ENCODE data around the gene TLE1. TPM values are rescaled to one million over a fixed set of nuclear protein-coding genes. Genes with fewer than 3 reads are reported as not detected.
A peak's percentile ranks its signal among the peaks of the same experiment; 100 is the strongest.

TLE1 gene
- total RNA-seq, 1 experiment from 2014 or later: 79.3 TPM

- H3K27ac ChIP-seq (ENCODE audit: insufficient read length, low read depth, low read length): no peak overlapping the region
- H4K20me1 ChIP-seq (ENCODE audit: control insufficient read depth, insufficient read depth, insufficient read length): no peaks in the 10 kb centered on the region
- H3K9ac ChIP-seq (ENCODE audit: extremely low read depth, insufficient read length, low read length): no peak overlapping the region
- H2BK120ac ChIP-seq (ENCODE audit: low read depth, low read length, poor library complexity, severe bottlenecking): no peak overlapping the region
- no peak overlapping the region for H3T11ph ChIP-seq (ENCODE audit: low read length)
- no peak overlapping the region for H2BK12ac ChIP-seq (ENCODE audit: insufficient read length, low read depth, low read length)
- H4K5ac ChIP-seq (ENCODE audit: insufficient read length, low read depth, low read length): no peak overlapping the region
- H3K14ac ChIP-seq (ENCODE audit: insufficient read depth, low read length): no peak overlapping the region
- no peak overlapping the region for H2BK15ac ChIP-seq (ENCODE audit: low read depth, low read length)
- no CpG with 5 or more reads among the region's 4 CpGs for WGBS (ENCODE audit: extremely low coverage, insufficient read length, low lambda C conversion rate)
- H3K4ac ChIP-seq (ENCODE audit: low read depth, low read length): no peak overlapping the region
- no peaks in the 10 kb centered on the region for H3K27me3 ChIP-seq (ENCODE audit: insufficient read depth, low read length)
- H3K36me3 Mint-ChIP-seq (ENCODE audit: insufficient read depth in 1 of 3, low read depth in 3 of 3): no peaks in the 10 kb centered on the region
- TF ChIP-seq CTCF (conservative IDR thresholded peaks at IDR 0.05): no peak
- peaks cover 2% of the 10 kb centered on the region for H3K27me3 Mint-ChIP-seq (ENCODE audit: low read depth)
- no peak overlapping the region for H2BK5ac ChIP-seq (ENCODE audit: insufficient read length, low read length)
- no peaks in the 10 kb centered on the region for H3K4me1 ChIP-seq (ENCODE audit: insufficient read depth, low read length)
- H2AK5ac ChIP-seq (ENCODE audit: insufficient read length, low read length): no peak overlapping the region
- H3K18ac ChIP-seq (ENCODE audit: insufficient read length, low read depth, low read length): no peak overlapping the region
- no peaks in the 10 kb centered on the region for H3K79me2 ChIP-seq (ENCODE audit: insufficient read depth, low read length)
- H3K23me2 ChIP-seq (ENCODE audit: insufficient read length, low read depth, low read length, poor library complexity, severe bottlenecking): peaks cover 4% of the 10 kb centered on the region
- H3K4me1 Mint-ChIP-seq: peaks cover 54 to 58% of the 10 kb centered on the region in 2 experiments
- no peak overlapping the region for H3K4me2 ChIP-seq (ENCODE audit: insufficient read depth, insufficient read length, low read length)
- no peak overlapping the region for H3K4me3 Mint-ChIP-seq
- H4K8ac ChIP-seq (replicated peaks; ENCODE audit: insufficient read length, low read depth, low read length): no peak overlapping the region
- H3K79me1 ChIP-seq (ENCODE audit: insufficient read depth, low read depth, low read length, poor library complexity, severe bottlenecking): no peaks in the 10 kb centered on the region
- H3K23ac ChIP-seq (ENCODE audit: insufficient read length, low read depth, low read length): no peak overlapping the region
- no peaks in the 10 kb centered on the region for H3K9me3 ChIP-seq (ENCODE audit: control insufficient read depth, low read depth, low read length)
- no peak for DNase-seq
- H3K27ac Mint-ChIP-seq: peak overlapping the region in 1 of 3 experiments; percentile 9; a peak in 1 of 7 replicates
- no peak overlapping the region for H3K56ac ChIP-seq (ENCODE audit: insufficient read length, low read depth, low read length)
- H3K9me3 Mint-ChIP-seq: no peaks in the 10 kb centered on the region; a peak in 2 of 5 replicates
- H4K91ac ChIP-seq (ENCODE audit: insufficient read length, low read depth, low read length): no peak overlapping the region
- H2AFZ ChIP-seq (ENCODE audit: low read length): no peak overlapping the region
- no peak overlapping the region for H2BK20ac ChIP-seq (ENCODE audit: low read depth, low read length, poor library complexity, severe bottlenecking)
These were observed 136.8 kb downstream of the TLE1 start for GRCh38 chr9:81552581-81552991.
